Cardiac septum (tissue), 1 donor: ENCODE results near the gene ELAVL4. TPM values are rescaled to one million over a fixed set of nuclear protein-coding genes. Genes with fewer than 3 reads are reported as not detected.
"Not testable (repeated sequence)": the region's sequence is repeated elsewhere in the genome, so short reads cannot be mapped to it uniquely, and the experiment has no call there.

Experiments
- DNase-seq: peaks from one replicate; pipeline ENCODE4 v3.0.0-alpha.2; 2020; ENCODE audit warnings: low spot score
- intact Hi-C: fragments of 100-400 bp; cut with DNase I; formaldehyde crosslinking; loops from one replicate; pipeline ENCODE4 v1.14.0; 2022
- total RNA-seq: library from RNA; stranded (reverse); fragmentation: NEBNext Ultra II Directional; extraction: Animal tissue kit (Norgen Biotek cat#: 25700); gene quantifications from one replicate; pipeline ENCODE4 v1.2.1, GENCODE V29; 2021
- donor health status: DM: no; HTN: no; CAD: no.

The ELAVL4 gene
- total RNA-seq, 1 donor from 2014 or later, result 0.11 TPM

DNA sequence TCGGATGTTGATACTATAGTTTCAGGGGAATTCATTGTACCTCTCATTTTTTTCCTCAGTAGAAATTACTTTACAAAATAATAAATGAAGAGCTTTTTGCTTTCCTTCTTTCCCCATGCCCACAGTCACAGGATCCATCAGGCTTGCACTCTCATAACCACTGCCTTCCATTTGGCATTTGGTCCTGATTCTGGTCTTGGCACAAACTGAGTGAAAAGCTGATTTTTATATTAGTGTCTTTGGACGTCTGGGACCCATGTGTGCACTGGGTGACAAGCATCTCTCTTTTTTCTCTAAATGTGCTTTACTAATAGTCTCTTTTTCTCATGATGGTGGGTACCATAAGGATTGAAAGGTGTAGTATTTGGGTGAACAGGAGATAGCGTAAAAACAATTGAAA, 2.8 kb downstream of the ELAVL4 start:
- intact Hi-C loops, result no loop called here
- no peak for DNase-seq

DNA sequence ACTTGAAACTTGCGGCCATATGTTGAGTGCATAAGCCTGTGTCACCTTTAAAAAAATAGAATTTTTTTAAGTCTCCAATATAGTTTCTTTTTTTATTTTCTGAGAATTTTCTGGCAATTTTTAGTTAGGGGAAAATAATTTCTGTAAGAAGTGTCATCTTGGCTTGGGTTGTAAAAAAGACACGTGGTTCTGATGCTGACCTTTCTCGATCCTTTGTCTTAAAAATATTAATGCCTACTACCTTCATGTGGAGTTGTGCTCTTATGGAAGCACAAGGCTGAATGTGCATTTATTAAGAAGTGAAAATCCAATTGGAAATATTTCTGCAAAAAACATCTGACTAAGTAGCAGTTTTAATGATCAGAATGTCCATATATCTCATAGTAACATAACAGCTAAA, 3.5 kb downstream of the ELAVL4 start:
- DNase-seq, result no peak
- intact Hi-C loops, result no loop called here

DNA sequence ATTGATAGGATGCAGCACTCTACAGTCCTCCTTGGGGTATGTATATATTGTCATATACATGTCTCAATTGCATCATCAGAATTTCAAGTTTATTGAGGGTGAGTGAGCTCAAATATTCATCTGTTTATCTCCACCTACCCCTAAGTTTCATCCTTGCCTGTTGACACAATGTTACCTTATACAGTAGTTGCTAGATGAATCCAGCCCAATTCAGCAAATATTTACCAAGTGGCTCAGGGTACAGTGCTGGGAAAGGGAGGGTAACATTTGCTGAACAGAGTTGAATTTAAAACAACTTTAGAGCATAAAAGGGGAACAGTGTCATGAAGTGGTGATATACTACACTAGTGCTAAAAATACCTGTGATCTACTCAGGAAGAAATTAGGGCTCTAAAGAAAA, 14.4 kb downstream of the ELAVL4 start:
- no peak for DNase-seq
- intact Hi-C loops, result no loop called here

DNA sequence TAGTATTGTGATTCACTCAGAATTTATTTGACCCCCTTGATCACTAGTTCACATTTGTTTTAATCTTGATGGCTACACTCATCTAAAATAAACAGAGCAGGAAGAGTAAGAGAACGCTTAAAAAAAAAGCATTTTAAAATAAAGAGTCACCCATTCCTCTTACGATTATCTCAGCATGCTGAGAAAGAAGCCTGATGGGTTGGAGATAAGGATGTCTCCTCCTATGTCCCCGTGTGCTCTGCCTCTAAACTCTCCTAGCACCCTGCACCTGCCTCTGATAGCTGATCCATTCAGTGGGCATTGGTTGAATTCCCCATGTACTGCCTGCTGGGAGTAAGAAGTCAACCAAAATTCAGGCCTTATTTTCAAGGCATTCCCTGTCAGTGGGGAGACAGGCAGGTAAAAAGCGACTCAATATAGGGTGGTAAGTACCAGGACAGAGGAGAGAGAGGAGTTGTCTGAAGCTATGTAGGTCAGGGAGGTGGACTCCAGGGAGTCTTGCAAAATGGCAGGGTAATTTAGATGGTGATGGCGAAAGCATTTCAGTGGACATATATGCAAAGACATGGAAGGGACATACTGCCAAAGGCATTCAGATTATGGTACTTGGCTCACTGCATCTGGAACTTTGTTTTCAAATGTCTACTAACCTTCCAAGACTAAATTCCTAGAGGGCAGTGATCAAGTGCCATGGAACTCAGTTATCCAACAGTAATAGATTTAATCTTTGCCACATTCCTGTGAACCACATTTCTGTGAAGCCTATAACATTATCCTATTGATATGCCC, 18.4 kb downstream of the ELAVL4 start:
- intact Hi-C loops, result no loop called here
- no peak for DNase-seq

DNA sequence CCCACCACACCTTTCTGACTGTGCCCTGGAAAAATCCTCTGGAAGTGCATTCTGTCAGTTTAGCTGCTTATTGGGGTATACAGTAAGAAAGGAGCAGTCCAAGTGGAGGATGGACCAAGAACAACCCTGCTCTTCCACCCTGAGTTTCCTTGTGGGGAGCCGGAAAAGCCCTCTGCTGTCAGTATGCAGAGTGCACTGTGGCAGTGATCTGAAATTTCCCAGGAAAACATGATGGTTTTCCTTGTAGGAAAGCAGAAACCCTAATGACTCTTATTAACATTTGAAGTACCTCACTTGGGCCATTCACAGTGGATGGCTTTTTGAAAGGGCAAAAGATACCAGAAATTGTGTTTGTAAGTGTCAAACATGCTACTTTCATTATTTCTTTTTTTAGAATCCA, 20.5 kb downstream of the ELAVL4 start:
- intact Hi-C loops, result no loop called here
- DNase-seq, result no peak

DNA sequence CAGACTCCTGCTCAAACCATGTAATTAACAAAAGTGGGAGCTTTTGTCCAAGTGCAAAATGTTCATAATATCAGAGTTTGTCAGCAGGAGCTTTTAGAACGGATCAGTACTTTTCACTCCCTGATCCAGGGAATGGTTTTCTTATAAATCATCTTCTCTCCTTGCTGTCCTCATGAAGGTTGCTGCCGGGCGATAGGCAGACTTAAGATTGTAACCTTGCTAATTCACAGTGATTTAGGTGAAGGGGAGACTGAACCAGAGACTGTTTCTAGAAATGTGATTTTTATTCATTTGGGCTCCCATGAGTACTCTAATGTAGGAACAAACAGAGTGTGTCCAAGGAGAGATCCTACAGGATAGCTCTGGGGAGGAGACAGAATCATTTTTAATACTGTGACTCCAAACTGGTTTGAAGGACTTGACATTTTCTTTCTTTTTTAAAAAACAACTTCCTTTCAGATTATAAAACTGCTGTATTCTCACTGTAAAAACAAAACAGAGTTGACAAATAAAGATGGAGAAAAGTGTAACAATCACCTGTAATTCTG, 23.7 kb downstream of the ELAVL4 start:
- DNase-seq, result no peak
- intact Hi-C loops, result no loop called here

DNA sequence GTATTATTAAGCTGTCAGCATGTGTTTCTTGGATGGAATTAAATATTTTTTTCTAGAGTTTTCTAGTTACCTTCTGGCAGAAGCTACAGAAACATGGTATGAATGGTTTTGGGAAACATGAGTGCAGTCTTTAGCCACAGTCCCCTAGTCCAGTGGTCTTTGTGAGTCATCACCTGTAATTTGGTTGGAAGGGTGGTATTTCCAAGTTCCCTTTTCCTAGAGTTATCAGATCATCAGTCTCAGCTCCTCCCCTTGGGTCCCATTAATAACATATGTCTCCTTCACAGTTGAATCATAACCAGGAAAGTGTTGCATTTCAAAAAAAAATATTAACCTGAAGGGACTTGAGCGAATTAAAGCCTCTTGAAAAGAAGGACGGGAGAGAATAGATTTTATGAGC, 27.0 kb downstream of the ELAVL4 start:
- intact Hi-C loops, result no loop called here
- DNase-seq, result no peak

DNA sequence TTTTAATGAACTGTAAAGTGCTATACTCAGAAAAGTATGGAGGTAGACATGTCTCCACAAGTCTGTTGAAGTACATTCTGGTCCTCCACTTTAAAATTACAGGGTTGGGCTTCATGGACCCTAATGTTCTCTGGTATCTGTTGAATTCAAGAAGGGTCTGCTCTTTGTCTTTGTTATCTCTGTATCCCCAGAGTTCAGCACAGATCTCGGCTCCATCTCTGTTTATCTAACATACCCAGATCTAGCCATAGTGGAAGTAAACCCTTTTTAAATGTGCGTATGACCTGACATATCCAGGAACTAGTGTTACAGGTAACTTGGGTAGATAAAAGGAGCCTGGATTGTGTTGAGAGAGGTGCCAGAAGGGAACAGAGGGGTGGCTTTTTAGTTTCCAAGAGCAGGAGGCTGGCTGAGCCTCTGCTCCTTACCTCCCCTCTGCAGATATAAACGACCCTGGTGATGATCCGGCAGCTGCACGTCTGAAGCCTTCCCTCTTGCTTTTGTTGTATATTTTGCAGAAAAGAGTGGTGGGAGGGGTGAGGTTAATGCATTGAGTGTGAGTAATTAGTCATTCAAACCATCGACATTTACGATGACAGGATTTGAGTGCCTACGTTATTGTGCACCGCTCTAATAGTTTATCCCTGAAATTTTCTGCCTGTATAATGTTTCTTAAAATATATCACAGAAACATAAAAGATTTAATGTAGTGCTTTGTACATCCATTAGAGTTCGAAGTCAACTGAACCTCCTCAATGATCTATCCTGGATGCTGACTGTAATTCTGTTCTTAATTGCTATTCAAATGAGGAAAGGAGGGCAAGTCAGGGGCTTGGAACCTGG, 30.8 kb downstream of the ELAVL4 start:
- intact Hi-C loops, result no loop called here
- no peak for DNase-seq

DNA sequence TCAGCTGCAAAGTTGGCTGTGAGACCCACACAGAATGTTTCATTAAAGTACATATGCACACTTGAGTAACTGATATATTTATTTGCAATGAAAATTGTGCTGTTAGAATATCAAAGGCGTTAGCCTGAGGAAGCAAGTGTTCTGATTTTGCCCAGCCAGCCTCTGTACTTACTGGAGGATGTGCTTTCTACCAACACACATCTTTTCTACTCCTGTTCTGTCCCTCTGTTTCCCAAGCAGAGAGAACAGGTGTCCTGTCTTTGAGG, 31.4 kb downstream of the ELAVL4 start:
- intact Hi-C loops, result no loop called here
- no peak for DNase-seq

DNA sequence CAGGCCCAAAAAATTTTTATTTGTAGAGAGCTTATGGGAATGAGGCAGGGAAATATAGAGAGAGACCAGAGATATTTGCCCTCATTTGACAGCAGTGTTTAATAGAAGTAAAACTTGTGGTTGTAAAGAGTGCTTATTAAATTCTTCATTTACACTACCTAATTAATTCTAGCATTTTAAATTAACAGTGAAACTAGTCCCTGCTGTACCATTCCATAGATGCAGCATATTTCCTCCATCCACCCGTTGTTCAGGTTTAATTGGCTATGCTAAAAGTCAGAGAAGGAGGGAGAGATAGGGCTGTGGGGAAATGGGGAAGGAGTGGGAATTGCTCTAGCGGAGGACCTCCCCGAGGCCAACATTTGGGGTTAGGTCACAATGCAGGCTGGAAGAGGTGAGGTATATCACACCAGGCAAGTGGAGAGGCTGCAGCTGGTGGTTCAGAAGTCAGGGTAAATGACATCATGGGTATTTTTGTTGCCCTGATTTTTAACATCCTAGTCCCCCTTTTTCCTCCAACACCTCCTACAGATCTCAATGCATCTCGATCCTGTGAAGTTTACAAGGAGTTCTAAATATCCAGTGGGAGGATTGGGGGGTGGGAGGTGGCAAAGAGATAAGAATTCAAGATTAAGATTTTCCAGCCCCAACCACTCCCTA, 38.6 kb downstream of the ELAVL4 start:
- no peak for DNase-seq
- intact Hi-C loops, result no loop called here

DNA sequence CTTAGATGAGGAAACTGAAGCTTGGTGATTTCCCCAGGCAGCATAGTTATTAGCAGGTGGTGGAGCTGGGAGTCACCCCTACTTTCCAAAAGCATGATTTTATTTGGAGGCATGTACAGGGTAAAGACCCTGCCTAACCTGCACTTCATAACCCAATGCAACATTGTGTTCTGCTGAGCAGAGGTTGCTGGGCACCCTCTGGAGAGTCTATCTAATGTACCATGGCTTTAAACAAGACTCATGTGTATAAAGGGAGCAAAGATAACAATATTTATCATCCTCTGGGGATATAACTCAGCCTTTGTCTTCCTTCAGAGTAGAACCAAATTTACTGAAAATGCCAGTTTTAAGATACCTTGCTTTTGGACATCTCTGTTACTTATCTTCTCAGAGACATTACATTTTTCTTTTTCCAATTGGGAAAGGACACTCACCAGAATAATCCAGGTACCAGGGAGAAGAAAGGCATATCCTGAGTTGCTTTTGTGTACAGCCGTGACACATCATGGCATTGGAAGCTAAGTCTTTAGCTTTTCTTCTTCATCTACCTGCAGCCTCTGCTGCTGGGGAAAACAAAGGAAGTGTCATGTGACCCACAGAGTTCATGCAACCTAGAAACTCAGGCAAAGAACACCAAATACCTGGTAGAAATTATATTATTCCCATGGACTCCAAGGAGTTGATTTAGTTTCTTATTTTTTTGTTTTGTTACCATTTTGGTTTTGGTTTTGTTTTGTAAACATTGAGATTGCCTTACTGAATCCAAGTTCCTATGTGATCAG, 39.6 kb downstream of the ELAVL4 start:
- intact Hi-C loops, result no loop called here
- no peak for DNase-seq

DNA sequence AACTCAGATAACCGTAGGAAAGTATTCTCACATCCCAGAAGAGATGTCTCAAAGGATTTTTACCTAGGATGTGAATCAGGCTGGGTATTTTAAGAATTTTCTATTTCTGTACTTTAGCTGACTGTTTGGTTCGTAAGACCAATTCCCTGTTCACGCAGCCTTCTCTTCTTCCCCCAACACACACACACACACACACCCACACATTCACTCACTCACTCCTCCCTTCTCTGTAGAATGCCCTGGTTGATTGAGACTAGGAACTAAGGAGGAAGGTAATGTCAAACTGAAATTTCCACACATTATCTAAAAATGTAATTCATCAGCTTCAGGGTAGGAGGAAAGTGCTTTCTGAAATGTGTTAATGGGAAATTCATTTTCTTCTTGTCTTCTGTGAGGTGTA, 43.5 kb downstream of the ELAVL4 start:
- DNase-seq, result no peak
- intact Hi-C loops, result no loop called here

DNA sequence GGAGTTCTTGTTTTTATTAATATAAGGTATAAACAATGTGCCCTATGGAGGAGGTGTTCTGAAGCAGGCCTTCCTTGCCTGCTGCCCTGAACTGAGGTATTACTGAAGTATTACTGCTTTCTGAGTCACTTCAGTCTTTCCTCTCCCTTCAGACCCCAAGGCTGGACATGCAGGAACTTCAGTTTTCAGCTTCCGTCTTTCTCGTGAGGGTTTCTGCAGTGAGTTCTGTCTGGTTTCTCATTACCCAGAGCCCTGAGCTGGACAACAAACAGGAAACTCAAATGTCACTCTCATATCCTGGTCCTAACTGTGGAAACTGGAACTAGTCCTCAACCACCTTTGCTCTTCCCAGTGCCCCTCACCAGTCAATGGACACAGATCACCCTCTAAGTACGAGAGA, 46.8 kb downstream of the ELAVL4 start:
- DNase-seq, result no peak
- intact Hi-C loops, result no loop called here

DNA sequence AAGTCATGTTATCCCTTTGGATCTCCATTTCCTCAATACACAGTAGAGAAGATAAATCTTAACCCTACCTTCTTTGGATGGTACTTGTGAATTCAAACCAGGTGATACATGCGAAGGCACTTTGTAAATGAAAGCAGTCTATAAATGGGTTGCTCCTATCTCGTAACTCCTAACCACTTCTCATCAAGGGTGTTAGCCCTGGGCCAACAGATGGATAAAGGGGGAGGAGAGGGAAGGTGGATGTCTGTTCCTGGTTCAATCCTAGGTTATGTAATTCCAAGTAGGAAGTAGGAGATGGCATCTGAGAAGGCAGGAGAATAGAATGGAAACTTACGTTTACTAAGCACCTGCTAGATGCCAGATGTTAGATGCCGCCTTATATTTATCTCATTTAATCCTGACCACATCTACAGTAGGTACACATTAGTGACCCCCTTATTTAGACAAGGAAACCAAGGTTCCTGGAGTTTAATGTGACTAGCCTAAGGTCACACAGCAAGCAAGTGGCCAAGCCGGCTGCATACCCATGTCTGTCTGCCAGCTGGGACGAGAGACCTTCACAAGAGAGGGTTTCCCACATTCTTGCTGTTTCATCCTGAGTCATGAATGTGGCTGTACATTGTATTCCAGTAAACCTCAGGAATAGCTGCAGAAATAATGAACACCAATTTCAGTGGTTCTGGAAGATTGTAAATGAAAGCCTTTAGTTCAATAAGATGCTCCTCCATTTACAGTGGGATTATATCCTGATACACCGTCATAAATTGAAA, 47.7 kb downstream of the ELAVL4 start:
- no peak for DNase-seq
- intact Hi-C loops, result no loop called here

DNA sequence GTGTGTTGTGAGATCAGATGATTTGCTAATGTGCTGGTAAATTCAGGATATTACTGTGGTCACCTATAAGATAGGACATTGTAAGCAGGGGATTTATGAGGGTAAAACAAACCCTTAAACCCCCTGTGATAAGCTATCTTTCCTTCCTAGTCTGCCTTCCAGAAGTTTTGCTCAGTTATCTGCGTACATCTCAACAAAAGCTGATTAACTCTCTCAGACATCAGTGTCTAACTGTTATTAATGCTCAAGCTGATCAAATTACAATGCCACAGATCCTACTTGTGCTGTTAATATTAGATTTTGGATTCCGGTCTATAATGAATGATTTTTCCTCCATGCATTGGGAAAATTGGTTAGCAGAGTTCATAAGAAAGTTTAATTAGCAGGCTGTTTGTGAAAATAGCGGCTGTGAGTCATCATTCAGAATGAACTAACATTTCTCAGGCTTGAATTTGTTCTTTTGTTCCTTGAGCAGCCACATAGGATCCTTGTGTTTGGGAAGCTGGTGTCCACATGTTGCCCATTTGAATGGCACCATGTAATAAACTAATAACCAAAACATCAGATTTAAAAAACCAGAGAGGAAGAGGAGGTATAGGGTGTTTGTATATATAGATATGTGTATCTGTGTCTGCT, 48.7 kb downstream of the ELAVL4 start:
- no peak for DNase-seq
- intact Hi-C loops, result no loop called here

DNA sequence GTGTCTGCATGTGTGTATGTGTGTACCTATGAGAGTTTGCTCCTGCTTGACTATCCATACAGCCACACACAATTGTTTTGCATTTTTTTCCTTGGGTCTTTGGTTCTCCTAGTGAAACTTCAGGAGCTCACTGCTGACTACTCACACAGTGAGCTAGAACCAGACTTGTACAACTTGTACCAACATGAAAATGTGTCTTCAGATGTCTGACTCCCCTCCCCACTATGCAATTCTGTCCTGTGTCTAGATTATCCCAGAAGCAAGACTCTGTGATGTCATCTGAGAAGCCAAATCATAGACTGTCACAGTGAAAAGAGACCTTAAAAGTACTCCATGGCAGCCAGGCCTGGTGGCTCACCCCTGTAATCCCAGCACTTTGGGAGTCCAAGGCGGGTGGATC, 49.7 kb downstream of the ELAVL4 start:
- DNase-seq, result no peak
- intact Hi-C loops, result no loop called here

DNA sequence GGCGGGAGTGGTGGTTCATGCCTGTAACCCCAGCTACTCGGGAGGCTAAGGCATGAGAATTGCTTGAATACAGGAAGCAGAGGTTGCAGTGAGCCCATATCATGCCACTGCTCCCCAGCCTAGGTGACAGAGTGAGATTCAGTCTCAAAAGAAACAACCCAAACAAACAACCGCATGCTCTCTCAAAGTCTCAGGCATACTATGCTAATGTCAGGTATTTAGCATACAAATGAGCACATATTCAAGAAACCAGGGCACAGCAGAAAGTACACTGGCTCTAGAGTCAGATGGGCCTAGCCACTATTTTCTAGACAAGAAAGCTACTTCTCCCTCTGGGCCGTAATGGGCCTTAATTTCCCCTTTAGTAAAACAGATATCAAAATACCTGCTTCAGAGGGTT, 55.0 kb downstream of the ELAVL4 start:
- intact Hi-C loops, result no loop called here
- no peak for DNase-seq

DNA sequence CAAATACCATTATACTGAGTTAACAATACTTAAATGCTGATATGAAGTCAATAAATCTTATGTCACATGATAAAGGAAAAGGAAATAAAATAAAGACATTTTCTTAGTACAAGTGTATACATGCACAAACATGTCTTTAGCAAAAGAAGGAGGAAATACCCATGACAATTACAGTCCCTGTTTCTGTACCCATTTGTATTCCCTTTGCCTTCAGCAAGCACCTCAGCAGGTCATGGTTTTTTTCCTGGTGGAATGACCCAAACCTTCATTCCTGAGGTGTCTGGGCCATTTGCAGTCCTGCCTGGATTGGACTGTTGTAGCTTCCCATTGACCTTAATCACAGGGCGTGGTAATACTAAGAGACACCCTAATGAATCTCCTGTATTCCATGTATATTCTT, 57.6 kb downstream of the ELAVL4 start:
- intact Hi-C loops, result not testable (repeated sequence)

DNA sequence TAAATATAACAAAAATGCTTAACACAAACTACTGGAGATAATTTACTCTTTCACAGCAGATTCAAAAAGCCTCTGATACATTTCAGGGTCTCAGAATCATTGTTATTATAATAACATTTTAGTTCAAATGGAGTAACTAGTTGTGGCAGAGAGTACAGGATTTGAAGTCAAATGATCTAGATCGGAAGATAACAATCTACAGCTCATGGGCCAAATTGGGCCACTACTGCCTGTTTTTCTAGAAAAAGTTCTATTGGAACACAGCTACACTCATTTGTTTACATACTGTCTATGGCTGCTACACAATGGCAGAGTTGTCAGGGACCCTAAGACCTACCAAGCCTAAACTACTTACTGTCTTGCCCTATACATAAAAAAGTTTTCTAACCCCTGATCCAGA, 63.6 kb downstream of the ELAVL4 start:
- DNase-seq, result no peak
- intact Hi-C loops, result no loop called here

More for the DNA sequence above, 57.6 kb downstream of the ELAVL4 start:
- DNase-seq, result not testable (repeated sequence)
